ENCODE data around the gene MGAT5. TPM values are rescaled to one million over a fixed set of nuclear protein-coding genes. Genes with fewer than 3 reads are reported as not detected.

Gene MGAT5
- total and polyA plus RNA-seq, 2 donors from 2014 or later = 14.3 to 40.9 TPM

DNA sequence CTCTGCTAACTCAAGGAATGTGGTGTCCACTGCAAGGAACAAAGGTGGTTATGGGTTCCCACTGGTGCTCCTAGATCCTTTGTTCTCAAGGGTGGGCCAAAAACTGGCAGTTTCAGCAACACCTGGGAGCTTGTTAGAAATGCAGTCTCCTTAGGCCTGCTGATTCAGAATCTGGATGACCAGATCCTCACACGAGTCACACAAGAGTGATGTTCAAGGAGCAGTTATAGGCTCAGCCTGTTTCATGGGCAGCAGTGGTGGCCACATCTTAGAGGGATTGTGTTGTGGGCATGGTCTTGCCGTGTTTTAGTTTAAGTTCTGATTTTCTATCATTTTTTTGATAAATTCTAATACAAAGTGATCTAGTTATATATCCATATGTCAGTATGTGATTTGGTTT, 28.7 kb upstream of the MGAT5 start:
- TF ChIP-seq, protein P1, sequence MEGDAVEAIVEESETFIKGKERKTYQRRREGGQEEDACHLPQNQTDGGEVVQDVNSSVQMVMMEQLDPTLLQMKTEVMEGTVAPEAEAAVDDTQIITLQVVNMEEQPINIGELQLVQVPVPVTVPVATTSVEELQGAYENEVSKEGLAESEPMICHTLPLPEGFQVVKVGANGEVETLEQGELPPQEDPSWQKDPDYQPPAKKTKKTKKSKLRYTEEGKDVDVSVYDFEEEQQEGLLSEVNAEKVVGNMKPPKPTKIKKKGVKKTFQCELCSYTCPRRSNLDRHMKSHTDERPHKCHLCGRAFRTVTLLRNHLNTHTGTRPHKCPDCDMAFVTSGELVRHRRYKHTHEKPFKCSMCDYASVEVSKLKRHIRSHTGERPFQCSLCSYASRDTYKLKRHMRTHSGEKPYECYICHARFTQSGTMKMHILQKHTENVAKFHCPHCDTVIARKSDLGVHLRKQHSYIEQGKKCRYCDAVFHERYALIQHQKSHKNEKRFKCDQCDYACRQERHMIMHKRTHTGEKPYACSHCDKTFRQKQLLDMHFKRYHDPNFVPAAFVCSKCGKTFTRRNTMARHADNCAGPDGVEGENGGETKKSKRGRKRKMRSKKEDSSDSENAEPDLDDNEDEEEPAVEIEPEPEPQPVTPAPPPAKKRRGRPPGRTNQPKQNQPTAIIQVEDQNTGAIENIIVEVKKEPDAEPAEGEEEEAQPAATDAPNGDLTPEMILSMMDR (IDR thresholded peaks at IDR 0.05; ENCODE audit: borderline replicate concordance, extremely low read depth, insufficient read depth) = no peak
- H3K27ac ChIP-seq (ENCODE audit: low read depth in 2 of 2, low read length in 2 of 2) = no peak overlapping the region
- H3K4me3 ChIP-seq (ENCODE audit: low read length in 3 of 3) = no peak overlapping the region
- DNase-seq = no peak
- no peaks in the 10 kb centered on the region for H3K27me3 ChIP-seq (ENCODE audit: control insufficient read depth, insufficient read depth, low read length)
- H3K4me1 ChIP-seq (ENCODE audit: control insufficient read depth in 2 of 3, insufficient read depth in 2 of 3, low read depth in 1 of 3, low read length in 3 of 3) = peaks cover 0 to 4% (median 2%) of the 10 kb centered on the region in 3 donors
- no peaks in the 10 kb centered on the region for H3K36me3 ChIP-seq (ENCODE audit: control insufficient read depth in 2 of 3, insufficient read depth in 3 of 3, low read length in 3 of 3)
- H3K9me3 ChIP-seq (ENCODE audit: control insufficient read depth in 2 of 3, insufficient read depth in 1 of 3, low read length in 3 of 3) = peaks cover 0 to 10% (median 0%) of the 10 kb centered on the region in 3 donors
- no peak for FAIRE-seq
- intact Hi-C loops (cut with DNase I) = no loop called here
- no peak overlapping the region for H3K9ac ChIP-seq (ENCODE audit: low read length in 3 of 3)

- Histone ChIP-seq H3K9ac (ENCODE audit: low read length in 3 of 3) (no peak overlapping the region), H3K27me3 (ENCODE audit: control insufficient read depth, insufficient read depth, low read length) (no peaks in the 10 kb centered on the region), H3K36me3 (ENCODE audit: control insufficient read depth in 2 of 3, insufficient read depth in 3 of 3, low read length in 3 of 3) (no peaks in the 10 kb centered on the region), H3K27ac (ENCODE audit: low read depth in 2 of 2, low read length in 2 of 2) (no peak overlapping the region), H3K9me3 (ENCODE audit: control insufficient read depth in 2 of 3, insufficient read depth in 1 of 3, low read length in 3 of 3) (peaks cover 0 to 10% (median 0%) of the 10 kb centered on the region in 3 donors), H3K4me1 (ENCODE audit: control insufficient read depth in 2 of 3, insufficient read depth in 2 of 3, low read depth in 1 of 3, low read length in 3 of 3) (peaks cover 0 to 4% (median 0%) of the 10 kb centered on the region in 3 donors), H3K4me3 (ENCODE audit: low read length in 3 of 3) (no peak overlapping the region)
- no peak for DNase-seq
- intact Hi-C loops (cut with DNase I) = no loop called here
- TF ChIP-seq, protein P1 (IDR thresholded peaks at IDR 0.05; ENCODE audit: borderline replicate concordance, extremely low read depth, insufficient read depth) = no peak
- FAIRE-seq = no peak
Measured at GRCh38 chr2:134225841-134226240, 28.0 kb upstream of the MGAT5 start.

- peaks cover 0 to 4% (median 0%) of the 10 kb centered on the region in 3 donors for H3K4me1 ChIP-seq (ENCODE audit: control insufficient read depth in 2 of 3, insufficient read depth in 2 of 3, low read depth in 1 of 3, low read length in 3 of 3)
- FAIRE-seq (no peak), DNase-seq (no peak)
- H3K36me3 ChIP-seq (ENCODE audit: control insufficient read depth in 2 of 3, insufficient read depth in 3 of 3, low read length in 3 of 3) = no peaks in the 10 kb centered on the region
- no peak overlapping the region for H3K9ac ChIP-seq (ENCODE audit: low read length in 3 of 3)
- intact Hi-C loops (cut with DNase I) = no loop called here
- peaks cover 0 to 10% (median 0%) of the 10 kb centered on the region in 3 donors for H3K9me3 ChIP-seq (ENCODE audit: control insufficient read depth in 2 of 3, insufficient read depth in 1 of 3, low read length in 3 of 3)
- TF ChIP-seq, protein P1 (IDR thresholded peaks at IDR 0.05; ENCODE audit: borderline replicate concordance, extremely low read depth, insufficient read depth) = no peak
- H3K27me3 ChIP-seq (ENCODE audit: control insufficient read depth, insufficient read depth, low read length) = no peaks in the 10 kb centered on the region
- no peak overlapping the region for H3K4me3 ChIP-seq (ENCODE audit: low read length in 3 of 3)
- H3K27ac ChIP-seq (ENCODE audit: low read depth in 2 of 2, low read length in 2 of 2) = no peak overlapping the region
Measured at GRCh38 chr2:134226601-134227000, 27.3 kb upstream of the MGAT5 start.

- Histone ChIP-seq H3K27me3 (ENCODE audit: control insufficient read depth, insufficient read depth, low read length) (no peaks in the 10 kb centered on the region), H3K9ac (ENCODE audit: low read length in 3 of 3) (no peak overlapping the region), H3K9me3 (ENCODE audit: control insufficient read depth in 2 of 3, insufficient read depth in 1 of 3, low read length in 3 of 3) (peaks cover 0 to 10% (median 0%) of the 10 kb centered on the region in 3 donors), H3K36me3 (ENCODE audit: control insufficient read depth in 2 of 3, insufficient read depth in 3 of 3, low read length in 3 of 3) (no peaks in the 10 kb centered on the region), H3K4me1 (ENCODE audit: control insufficient read depth in 2 of 3, insufficient read depth in 2 of 3, low read depth in 1 of 3, low read length in 3 of 3) (peaks cover 0 to 4% (median 4%) of the 10 kb centered on the region in 3 donors), H3K4me3 (ENCODE audit: low read length in 3 of 3) (no peak overlapping the region), H3K27ac (ENCODE audit: low read depth in 2 of 2, low read length in 2 of 2) (no peak overlapping the region)
- FAIRE-seq (no peak), DNase-seq (no peak)
- TF ChIP-seq, protein P1 (IDR thresholded peaks at IDR 0.05; ENCODE audit: borderline replicate concordance, extremely low read depth, insufficient read depth) = no peak
- intact Hi-C loops (cut with DNase I) = no loop called here
Measured at GRCh38 chr2:134227666-134228065, 26.2 kb upstream of the MGAT5 start.
